ENCODE measurements around the gene MEPCE. TPM values are rescaled to one million over a fixed set of nuclear protein-coding genes. Genes with fewer than 3 reads are reported as not detected.
A peak's percentile ranks its signal among the peaks of the same experiment; 100 is the strongest.

MEPCE gene
- total RNA-seq, 1 experiment from 2014 or later: 85.9 TPM

DNA sequence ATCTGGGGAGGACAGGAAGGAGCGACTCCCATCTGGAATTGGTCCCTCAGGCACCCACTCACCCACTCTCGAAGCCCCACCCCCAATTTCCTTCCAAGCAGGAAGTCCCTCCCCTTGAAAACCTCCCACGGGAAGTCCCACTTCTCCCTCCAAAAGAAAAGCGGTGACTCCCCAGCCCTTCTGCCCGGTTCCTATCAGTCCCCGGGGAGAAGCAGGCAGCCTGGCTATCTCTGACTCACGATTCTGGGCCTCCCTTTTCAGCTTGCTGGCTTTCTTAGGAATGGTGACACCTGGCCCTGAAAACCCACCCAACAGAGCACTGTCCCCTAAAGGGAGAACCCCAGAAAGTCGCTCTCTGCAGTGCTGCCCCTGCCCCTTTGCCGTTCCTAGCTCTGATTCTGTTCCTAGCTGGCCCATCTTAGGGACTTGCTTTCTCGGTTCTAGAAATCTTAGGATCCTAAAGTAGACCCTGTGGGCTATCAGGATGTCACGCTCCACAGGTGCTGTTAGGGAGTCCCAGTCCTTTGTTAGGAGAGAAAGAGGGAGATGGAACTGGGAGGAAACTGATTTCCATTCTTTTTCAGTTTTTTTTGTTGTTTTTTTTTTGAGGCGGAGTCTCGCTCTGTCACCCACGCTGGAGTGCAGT is 43.3 kb downstream of the MEPCE start:
- POLR2A ChIA-PET (ENCODE audit: low non-redundant PET): interaction anchor here (0.5 kb wide), 1 partner anchor 11 kb away, joined by 4 read pairs; no protein-coding TSS in a partner anchor
- no peaks in the 10 kb centered on the region for H3K9me3 ChIP-seq (ENCODE audit: low read depth, low read length, poor library complexity, severe bottlenecking)
- H3K4me3 ChIP-seq (ENCODE audit: low read depth, low read length, poor library complexity, severe bottlenecking): peak overlapping the region; percentile 40
- no peaks in the 10 kb centered on the region for H3K27me3 ChIP-seq (replicated peaks; ENCODE audit: insufficient read depth, low read depth, low read length, poor library complexity)
- peaks cover 41% of the 10 kb centered on the region for H3K4me1 ChIP-seq (ENCODE audit: insufficient read depth, low read length, poor library complexity, severe bottlenecking)
- peaks cover 9% of the 10 kb centered on the region for H3K36me3 ChIP-seq (ENCODE audit: insufficient read depth, low read length, poor library complexity, severe bottlenecking)
- CTCF ChIA-PET: no interaction called here
- no TSS peak for BruUV-seq (replicated peaks)
- DNase-seq (ENCODE audit: low spot score): peak; percentile 95
- intact Hi-C loops (cut with micrococcal nuclease; ENCODE audit: unreplicated experiment): loop anchor here (2.0 kb wide), 1 partner anchor 42 kb away; no protein-coding TSS in a partner anchor
- TF ChIP-seq EZH2 (IDR thresholded peaks at IDR 0.05; ENCODE audit: borderline replicate concordance, low read depth, low read length, poor library complexity, severe bottlenecking): no peak
- TF ChIP-seq, protein P1, sequence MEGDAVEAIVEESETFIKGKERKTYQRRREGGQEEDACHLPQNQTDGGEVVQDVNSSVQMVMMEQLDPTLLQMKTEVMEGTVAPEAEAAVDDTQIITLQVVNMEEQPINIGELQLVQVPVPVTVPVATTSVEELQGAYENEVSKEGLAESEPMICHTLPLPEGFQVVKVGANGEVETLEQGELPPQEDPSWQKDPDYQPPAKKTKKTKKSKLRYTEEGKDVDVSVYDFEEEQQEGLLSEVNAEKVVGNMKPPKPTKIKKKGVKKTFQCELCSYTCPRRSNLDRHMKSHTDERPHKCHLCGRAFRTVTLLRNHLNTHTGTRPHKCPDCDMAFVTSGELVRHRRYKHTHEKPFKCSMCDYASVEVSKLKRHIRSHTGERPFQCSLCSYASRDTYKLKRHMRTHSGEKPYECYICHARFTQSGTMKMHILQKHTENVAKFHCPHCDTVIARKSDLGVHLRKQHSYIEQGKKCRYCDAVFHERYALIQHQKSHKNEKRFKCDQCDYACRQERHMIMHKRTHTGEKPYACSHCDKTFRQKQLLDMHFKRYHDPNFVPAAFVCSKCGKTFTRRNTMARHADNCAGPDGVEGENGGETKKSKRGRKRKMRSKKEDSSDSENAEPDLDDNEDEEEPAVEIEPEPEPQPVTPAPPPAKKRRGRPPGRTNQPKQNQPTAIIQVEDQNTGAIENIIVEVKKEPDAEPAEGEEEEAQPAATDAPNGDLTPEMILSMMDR (conservative IDR thresholded peaks at IDR 0.05; ENCODE audit: low read depth, low read length): no peak
- H3K27ac ChIP-seq (ENCODE audit: low read depth, low read length, poor library complexity, severe bottlenecking): peak overlapping the region; percentile 87

DNA sequence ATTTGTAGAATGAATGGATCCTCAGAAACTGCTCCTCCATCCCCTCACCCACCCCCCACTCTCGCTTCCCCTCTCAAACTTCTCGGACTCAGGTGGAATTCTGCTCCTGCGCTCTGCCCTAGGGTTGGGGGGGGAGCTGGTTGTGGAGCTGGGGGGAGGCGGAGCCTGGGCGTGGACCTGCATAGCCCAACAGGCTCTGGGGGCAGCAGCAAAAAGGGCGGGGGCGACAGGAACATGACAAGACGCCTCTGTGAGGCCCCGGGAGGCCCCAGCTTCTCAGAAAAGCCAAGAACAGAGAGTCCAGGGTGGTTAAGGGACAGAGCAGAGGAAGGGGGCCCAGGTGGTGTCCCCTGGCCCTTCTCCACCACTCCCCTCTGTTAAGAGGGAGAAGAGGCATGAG is 45.9 kb downstream of the MEPCE start:
- TF ChIP-seq, protein P1 (conservative IDR thresholded peaks at IDR 0.05; ENCODE audit: low read depth, low read length): no peak
- no peak for TF ChIP-seq EZH2 (IDR thresholded peaks at IDR 0.05; ENCODE audit: borderline replicate concordance, low read depth, low read length, poor library complexity, severe bottlenecking)
- Histone ChIP-seq H3K9me3 (ENCODE audit: low read depth, low read length, poor library complexity, severe bottlenecking) (no peaks in the 10 kb centered on the region), H3K4me1 (ENCODE audit: insufficient read depth, low read length, poor library complexity, severe bottlenecking) (peaks cover 43% of the 10 kb centered on the region), H3K27ac (ENCODE audit: low read depth, low read length, poor library complexity, severe bottlenecking) (peak overlapping the region; percentile 70), H3K36me3 (ENCODE audit: insufficient read depth, low read length, poor library complexity, severe bottlenecking) (peaks cover 9% of the 10 kb centered on the region), H3K4me3 (ENCODE audit: low read depth, low read length, poor library complexity, severe bottlenecking) (peak overlapping the region; percentile 87), H3K27me3 (replicated peaks; ENCODE audit: insufficient read depth, low read depth, low read length, poor library complexity) (no peaks in the 10 kb centered on the region)
- BruUV-seq (replicated peaks): no TSS peak
- DNase-seq (ENCODE audit: low spot score): no peak
- ChIA-PET POLR2A (ENCODE audit: low non-redundant PET) (no interaction called here), CTCF (interaction anchor here (0.6 kb wide), 1 partner anchor 86 kb away, joined by 5 read pairs; no protein-coding TSS in a partner anchor)
- intact Hi-C loops (cut with micrococcal nuclease; ENCODE audit: unreplicated experiment): loop anchor here (5.0 kb wide), 1 partner anchor 197 kb away; the partner anchor contains the start of gene GNB2

DNA sequence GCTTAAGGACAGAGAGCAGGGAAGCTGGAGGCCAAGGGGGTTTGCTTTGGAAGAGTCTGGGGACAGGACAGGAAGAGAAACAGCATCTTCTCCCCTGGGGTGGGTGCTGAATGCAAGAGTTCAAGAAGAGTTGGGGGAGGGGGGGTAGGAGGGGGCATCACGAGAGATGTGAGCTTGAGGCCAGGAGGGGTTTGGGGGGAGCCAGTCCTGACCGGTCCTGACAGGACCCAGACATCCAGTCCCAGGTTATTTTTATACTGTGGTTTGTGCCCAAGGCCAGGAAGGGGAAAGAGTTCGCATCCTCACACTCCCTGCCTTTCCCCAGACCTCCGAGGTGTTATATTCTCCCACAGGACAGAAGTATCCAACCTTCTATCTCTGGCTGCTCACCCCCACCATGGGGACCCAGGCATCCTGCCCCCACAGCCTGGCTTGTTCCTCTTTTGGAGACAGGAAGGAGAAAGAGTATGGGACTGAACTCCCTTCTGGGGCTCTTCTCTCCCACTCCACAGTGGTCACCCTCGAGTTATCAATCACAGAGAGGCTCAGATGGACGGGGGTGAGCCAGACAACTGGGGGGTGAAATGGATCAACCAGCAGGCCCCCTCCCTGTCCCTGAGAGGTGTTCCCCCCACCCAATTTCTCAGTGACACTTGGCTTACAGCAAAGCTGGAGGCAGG is 46.6 kb downstream of the MEPCE start:
- Histone ChIP-seq H3K4me3 (ENCODE audit: low read depth, low read length, poor library complexity, severe bottlenecking) (peak overlapping the region; percentile 87), H3K27ac (ENCODE audit: low read depth, low read length, poor library complexity, severe bottlenecking) (peak overlapping the region; percentile 70), H3K36me3 (ENCODE audit: insufficient read depth, low read length, poor library complexity, severe bottlenecking) (peaks cover 9% of the 10 kb centered on the region), H3K4me1 (ENCODE audit: insufficient read depth, low read length, poor library complexity, severe bottlenecking) (peaks cover 43% of the 10 kb centered on the region), H3K9me3 (ENCODE audit: low read depth, low read length, poor library complexity, severe bottlenecking) (no peaks in the 10 kb centered on the region), H3K27me3 (replicated peaks; ENCODE audit: insufficient read depth, low read depth, low read length, poor library complexity) (no peaks in the 10 kb centered on the region)
- intact Hi-C loops (cut with micrococcal nuclease; ENCODE audit: unreplicated experiment): loop anchor here (5.0 kb wide), 1 partner anchor 196 kb away; the partner anchor contains the start of gene GNB2
- no peak for DNase-seq (ENCODE audit: low spot score)
- ChIA-PET CTCF (interaction anchor here (0.6 kb wide), 1 partner anchor 100 kb away, joined by 3 read pairs; no protein-coding TSS in a partner anchor), POLR2A (ENCODE audit: low non-redundant PET) (interaction anchor here (0.7 kb wide), 1 partner anchor 141 kb away, joined by 7 read pairs; no protein-coding TSS in a partner anchor)
- TF ChIP-seq, protein P1 (conservative IDR thresholded peaks at IDR 0.05; ENCODE audit: low read depth, low read length): no peak
- no peak for TF ChIP-seq EZH2 (IDR thresholded peaks at IDR 0.05; ENCODE audit: borderline replicate concordance, low read depth, low read length, poor library complexity, severe bottlenecking)
- BruUV-seq (replicated peaks): no TSS peak
